Lower lobe of right lung (tissue), 2 donors: Measurements from ENCODE around the gene SACM1L. TPM values are rescaled to one million over a fixed set of nuclear protein-coding genes. Genes with fewer than 3 reads are reported as not detected.

ENCODE experiments used
- ATAC-seq, 2 donors: fragments of 200-7000 bp; cut with Tn5 transposase; one replicate each; pipeline ENCODE4 v1.9.1; 2020 to 2022; ENCODE audit warnings: mild to moderate bottlenecking in 2 of 2, moderate library complexity in 2 of 2
- DNase-seq: peaks from one replicate; pipeline ENCODE4 v3.0.0-alpha.2; 2020
- H3K27ac ChIP-seq: fragments of 200-600 bp; one replicate; pipeline ENCODE4 v1.8.0; 2022
- H3K27me3 ChIP-seq: fragments of 200-600 bp; one replicate; pipeline ENCODE4 v1.8.0; 2022; ENCODE audit warnings: low read depth
- H3K36me3 ChIP-seq: fragments of 200-600 bp; one replicate; pipeline ENCODE4 v1.8.0; 2022; ENCODE audit warnings: mild to moderate bottlenecking
- H3K4me1 ChIP-seq: fragments of 200-600 bp; one replicate; pipeline ENCODE4 v1.8.0; 2022
- H3K4me3 ChIP-seq: fragments of 200-600 bp; one replicate; pipeline ENCODE4 v1.8.0; 2022; ENCODE audit warnings: mild to moderate bottlenecking
- H3K9me3 ChIP-seq: fragments of 200-600 bp; one replicate; pipeline ENCODE4 v1.8.0; 2022
- CTCF ChIP-seq: fragments of 200-600 bp; IDR thresholded peaks from one replicate; pipeline ENCODE4 v1.8.0; 2022; ENCODE audit warnings: antibody characterized with exemption, mild to moderate bottlenecking
- intact Hi-C: fragments of 100-400 bp; cut with DNase I; formaldehyde crosslinking; loops from one replicate; pipeline ENCODE4 v1.11.0; 2022
- total RNA-seq: library from RNA; stranded (reverse); fragmentation: NEBNext Ultra II Directional; extraction: Animal tissue kit (Norgen Biotek cat#: 25700); gene quantifications from one replicate; pipeline ENCODE4 v1.2.1, GENCODE V29; 2021
- donor health status: DM: no; HTN: yes; CAD: no; lungs with severe emphysema.

SACM1L gene
- total RNA-seq, 1 donor from 2014 or later = 80.5 TPM

- DNase-seq (no peak), ATAC-seq (peak in 1 of 2 donors; percentile 23)
- peaks cover 98% of the 10 kb centered on the region for H3K36me3 ChIP-seq
These were observed 48.0 kb downstream of the SACM1L start for GRCh38 chr3:45737234-45737633.

GRCh38 chr3:45739991-45740390 lies 50.8 kb downstream of the SACM1L start:
- intact Hi-C loops = no loop called here
- DNase-seq = no peak
- Histone ChIP-seq H3K9me3 (no peaks in the 10 kb centered on the region), H3K27ac (no peak overlapping the region), H3K27me3 (no peaks in the 10 kb centered on the region), H3K4me1 (no peaks in the 10 kb centered on the region), H3K36me3 (peaks cover 100% of the 10 kb centered on the region), H3K4me3 (no peak overlapping the region)
- no peak for TF ChIP-seq CTCF
- ATAC-seq = no peak

More at GRCh38 chr3:45737234-45737633, 48.0 kb downstream of the SACM1L start:
- Histone ChIP-seq H3K27ac (no peak overlapping the region), H3K27me3 (no peaks in the 10 kb centered on the region), H3K4me1 (no peaks in the 10 kb centered on the region), H3K4me3 (no peak overlapping the region), H3K9me3 (no peaks in the 10 kb centered on the region)
- TF ChIP-seq CTCF = no peak
- intact Hi-C loops = no loop called here

GRCh38 chr3:45741247-45741646 lies 52.1 kb downstream of the SACM1L start:
- Histone ChIP-seq H3K4me1 (no peaks in the 10 kb centered on the region), H3K4me3 (no peak overlapping the region), H3K36me3 (peaks cover 100% of the 10 kb centered on the region), H3K27ac (no peak overlapping the region), H3K27me3 (no peaks in the 10 kb centered on the region), H3K9me3 (no peaks in the 10 kb centered on the region)
- DNase-seq (no peak), ATAC-seq (no peak)
- intact Hi-C loops = no loop called here
- TF ChIP-seq CTCF = no peak

GRCh38 chr3:45741742-45742460 lies 52.7 kb downstream of the SACM1L start:
- no peak overlapping the region for H3K4me3 ChIP-seq
- DNase-seq = no peak
- no peaks in the 10 kb centered on the region for H3K9me3 ChIP-seq
- H3K27ac ChIP-seq = no peak overlapping the region
- no peak for TF ChIP-seq CTCF
- intact Hi-C loops = no loop called here
- H3K27me3 ChIP-seq = no peaks in the 10 kb centered on the region
- no peak for ATAC-seq
- H3K36me3 ChIP-seq = peaks cover 100% of the 10 kb centered on the region
- H3K4me1 ChIP-seq = no peaks in the 10 kb centered on the region

GRCh38 chr3:45742461-45743089 lies 53.4 kb downstream of the SACM1L start:
- Histone ChIP-seq H3K36me3 (peaks cover 100% of the 10 kb centered on the region), H3K4me1 (no peaks in the 10 kb centered on the region), H3K27me3 (no peaks in the 10 kb centered on the region), H3K4me3 (no peak overlapping the region), H3K27ac (no peak overlapping the region), H3K9me3 (no peaks in the 10 kb centered on the region)
- intact Hi-C loops = no loop called here
- no peak for DNase-seq
- ATAC-seq = no peak
- TF ChIP-seq CTCF = no peak
